ENCODE measurements around the gene HBG2. TPM values are rescaled to one million over a fixed set of nuclear protein-coding genes. Genes with fewer than 3 reads are reported as not detected.

HBG2 gene
- total RNA-seq, 2 experiments from 2014 or later, result not detected

GRCh38 chr11:5240056-5240455 lies 14.5 kb downstream of the HBG2 start:
- peaks cover 18% of the 10 kb centered on the region for H3K27me3 Mint-ChIP-seq
- no peak for DNase-seq
- no peaks in the 10 kb centered on the region for H3K36me3 Mint-ChIP-seq (ENCODE audit: low read depth)
- no peak overlapping the region for H3K4me3 Mint-ChIP-seq
- no peaks in the 10 kb centered on the region for H3K4me1 Mint-ChIP-seq
- CTCF ChIA-PET, result no interaction called here
- H3K27ac Mint-ChIP-seq, result no peak overlapping the region
- POLR2A ChIA-PET, result no interaction called here
- H3K9me3 Mint-ChIP-seq, result no peaks in the 10 kb centered on the region

GRCh38 chr11:5239046-5239445 lies 15.5 kb downstream of the HBG2 start:
- no peak overlapping the region for H3K4me3 Mint-ChIP-seq
- ChIA-PET POLR2A (no interaction called here), CTCF (no interaction called here)
- no peaks in the 10 kb centered on the region for H3K36me3 Mint-ChIP-seq (ENCODE audit: low read depth)
- DNase-seq, result no peak
- H3K9me3 Mint-ChIP-seq, result no peaks in the 10 kb centered on the region
- H3K27ac Mint-ChIP-seq, result no peak overlapping the region
- peaks cover 18% of the 10 kb centered on the region for H3K27me3 Mint-ChIP-seq
- H3K4me1 Mint-ChIP-seq, result peaks cover 4% of the 10 kb centered on the region

GRCh38 chr11:5238486-5238885 lies 16.1 kb downstream of the HBG2 start:
- ChIA-PET POLR2A (no interaction called here), CTCF (no interaction called here)
- H3K9me3 Mint-ChIP-seq, result no peaks in the 10 kb centered on the region
- no peak overlapping the region for H3K27ac Mint-ChIP-seq
- no peak overlapping the region for H3K4me3 Mint-ChIP-seq
- no peaks in the 10 kb centered on the region for H3K36me3 Mint-ChIP-seq (ENCODE audit: low read depth)
- peaks cover 4% of the 10 kb centered on the region for H3K4me1 Mint-ChIP-seq
- H3K27me3 Mint-ChIP-seq, result peaks cover 18% of the 10 kb centered on the region
- no peak for DNase-seq

GRCh38 chr11:5237420-5237819 lies 17.2 kb downstream of the HBG2 start:
- Mint-ChIP-seq H3K4me1 (peaks cover 4% of the 10 kb centered on the region), H3K27ac (no peak overlapping the region), H3K27me3 (peaks cover 19% of the 10 kb centered on the region), H3K36me3 (ENCODE audit: low read depth) (no peaks in the 10 kb centered on the region), H3K4me3 (no peak overlapping the region), H3K9me3 (no peaks in the 10 kb centered on the region)
- CTCF ChIA-PET, result no interaction called here
- POLR2A ChIA-PET, result no interaction called here
- DNase-seq, result no peak

GRCh38 chr11:5235364-5236095 lies 19.1 kb downstream of the HBG2 start:
- POLR2A ChIA-PET, result no interaction called here
- Mint-ChIP-seq H3K9me3 (no peaks in the 10 kb centered on the region), H3K4me3 (no peak overlapping the region), H3K4me1 (peaks cover 4% of the 10 kb centered on the region), H3K27me3 (peaks cover 18% of the 10 kb centered on the region), H3K27ac (no peak overlapping the region), H3K36me3 (ENCODE audit: low read depth) (no peaks in the 10 kb centered on the region)
- DNase-seq, result no peak
- CTCF ChIA-PET, result no interaction called here

GRCh38 chr11:5234381-5234834 lies 20.2 kb downstream of the HBG2 start, which contains the start of gene HBD:
Gene HBD (minus strand): TSS chr11:5234483. CDS start chr11:5234433, 50 bp downstream.
- POLR2A ChIA-PET, result no interaction called here
- peaks cover 4% of the 10 kb centered on the region for H3K4me1 Mint-ChIP-seq
- peaks cover 14% of the 10 kb centered on the region for H3K27me3 Mint-ChIP-seq
- CTCF ChIA-PET, result no interaction called here
- H3K4me3 Mint-ChIP-seq, result no peak within 1 kb of the TSS
- no peak for DNase-seq
- no peaks in the 10 kb centered on the region for H3K9me3 Mint-ChIP-seq
- H3K27ac Mint-ChIP-seq, result no peak within 1 kb of the TSS
- no peaks in the 10 kb centered on the region for H3K36me3 Mint-ChIP-seq (ENCODE audit: low read depth)

GRCh38 chr11:5233307-5233706 lies 21.3 kb downstream of the HBG2 start:
- no peaks in the 10 kb centered on the region for H3K36me3 Mint-ChIP-seq (ENCODE audit: low read depth)
- H3K27ac Mint-ChIP-seq, result no peak overlapping the region
- no peaks in the 10 kb centered on the region for H3K9me3 Mint-ChIP-seq
- H3K4me3 Mint-ChIP-seq, result no peak overlapping the region
- CTCF ChIA-PET, result no interaction called here
- POLR2A ChIA-PET, result no interaction called here
- no peak for DNase-seq
- H3K27me3 Mint-ChIP-seq, result peaks cover 10% of the 10 kb centered on the region
- H3K4me1 Mint-ChIP-seq, result peaks cover 4% of the 10 kb centered on the region

- Mint-ChIP-seq H3K27ac (no peak overlapping the region), H3K27me3 (peaks cover 9% of the 10 kb centered on the region), H3K4me1 (peaks cover 4% of the 10 kb centered on the region), H3K36me3 (ENCODE audit: low read depth) (no peaks in the 10 kb centered on the region), H3K4me3 (no peak overlapping the region), H3K9me3 (no peaks in the 10 kb centered on the region)
- no peak for DNase-seq
- CTCF ChIA-PET, result no interaction called here
- POLR2A ChIA-PET, result no interaction called here
Observed at GRCh38 chr11:5232821-5233220, 21.8 kb downstream of the HBG2 start.

- POLR2A ChIA-PET, result no interaction called here
- Mint-ChIP-seq H3K9me3 (no peaks in the 10 kb centered on the region), H3K27ac (no peak overlapping the region), H3K36me3 (ENCODE audit: low read depth) (no peaks in the 10 kb centered on the region), H3K27me3 (peaks cover 9% of the 10 kb centered on the region), H3K4me1 (peaks cover 4% of the 10 kb centered on the region), H3K4me3 (no peak overlapping the region)
- DNase-seq, result no peak
- CTCF ChIA-PET, result no interaction called here
Observed at GRCh38 chr11:5232176-5232575, 22.4 kb downstream of the HBG2 start.

GRCh38 chr11:5231111-5231510 lies 23.5 kb downstream of the HBG2 start:
- CTCF ChIA-PET, result no interaction called here

GRCh38 chr11:5230266-5230665 lies 24.3 kb downstream of the HBG2 start:
- ChIA-PET POLR2A (no interaction called here), CTCF (interaction anchor here (0.9 kb wide), 1 partner anchor 11 kb away, joined by 3 read pairs; no protein-coding TSS in a partner anchor)
- H3K9me3 Mint-ChIP-seq, result no peaks in the 10 kb centered on the region
- H3K4me1 Mint-ChIP-seq, result peaks cover 4% of the 10 kb centered on the region
- no peaks in the 10 kb centered on the region for H3K36me3 Mint-ChIP-seq (ENCODE audit: low read depth)
- H3K27me3 Mint-ChIP-seq, result peaks cover 3% of the 10 kb centered on the region
- DNase-seq, result no peak
- H3K4me3 Mint-ChIP-seq, result no peak overlapping the region
- no peak overlapping the region for H3K27ac Mint-ChIP-seq

More at GRCh38 chr11:5231111-5231510, 23.5 kb downstream of the HBG2 start:
- no peak overlapping the region for H3K27ac Mint-ChIP-seq
- H3K27me3 Mint-ChIP-seq, result peaks cover 8% of the 10 kb centered on the region
- POLR2A ChIA-PET, result no interaction called here
- no peaks in the 10 kb centered on the region for H3K9me3 Mint-ChIP-seq
- DNase-seq, result no peak
- H3K4me1 Mint-ChIP-seq, result peaks cover 4% of the 10 kb centered on the region
- no peaks in the 10 kb centered on the region for H3K36me3 Mint-ChIP-seq (ENCODE audit: low read depth)
- H3K4me3 Mint-ChIP-seq, result no peak overlapping the region

GRCh38 chr11:5229796-5230195 lies 24.8 kb downstream of the HBG2 start:
- POLR2A ChIA-PET, result no interaction called here
- Mint-ChIP-seq H3K9me3 (no peaks in the 10 kb centered on the region), H3K36me3 (ENCODE audit: low read depth) (no peaks in the 10 kb centered on the region), H3K4me3 (no peak overlapping the region), H3K27ac (no peak overlapping the region), H3K4me1 (peaks cover 4% of the 10 kb centered on the region), H3K27me3 (peaks cover 1% of the 10 kb centered on the region)
- CTCF ChIA-PET, result interaction anchor here (0.9 kb wide), 1 partner anchor 11 kb away, joined by 3 read pairs; no protein-coding TSS in a partner anchor
- no peak for DNase-seq

GRCh38 chr11:5229356-5229755 lies 25.2 kb downstream of the HBG2 start:
- Mint-ChIP-seq H3K27ac (no peak overlapping the region), H3K4me3 (no peak overlapping the region), H3K9me3 (no peaks in the 10 kb centered on the region), H3K27me3 (peaks cover 1% of the 10 kb centered on the region), H3K36me3 (ENCODE audit: low read depth) (no peaks in the 10 kb centered on the region), H3K4me1 (peaks cover under 1% of the 10 kb centered on the region)
- ChIA-PET POLR2A (no interaction called here), CTCF (interaction anchor here (0.9 kb wide), 1 partner anchor 12 kb away, joined by 3 read pairs; no protein-coding TSS in a partner anchor)
- DNase-seq, result no peak

- POLR2A ChIA-PET, result no interaction called here
- H3K9me3 Mint-ChIP-seq, result no peaks in the 10 kb centered on the region
- H3K4me1 Mint-ChIP-seq, result no peaks in the 10 kb centered on the region
- CTCF ChIA-PET, result no interaction called here
- no peak for DNase-seq
- no peak overlapping the region for H3K27ac Mint-ChIP-seq
- H3K27me3 Mint-ChIP-seq, result peaks cover 1% of the 10 kb centered on the region
- H3K4me3 Mint-ChIP-seq, result no peak overlapping the region
- H3K36me3 Mint-ChIP-seq (ENCODE audit: low read depth), result no peaks in the 10 kb centered on the region
Observed at GRCh38 chr11:5228124-5228523, 26.5 kb downstream of the HBG2 start.
